GM21619 (cell line): ENCODE data around the gene RGS11.
"Not testable (repeated sequence)": the region's sequence is repeated elsewhere in the genome, so short reads cannot be mapped to it uniquely, and the experiment has no call there.

ENCODE experiments used
- ATAC-seq: cut with Tn5 transposase; IDR thresholded peaks from one replicate; pipeline ENCODE4 v1.9.1; 2021; ENCODE audit not compliant: unreplicated experiment

The RGS11 gene

DNA sequence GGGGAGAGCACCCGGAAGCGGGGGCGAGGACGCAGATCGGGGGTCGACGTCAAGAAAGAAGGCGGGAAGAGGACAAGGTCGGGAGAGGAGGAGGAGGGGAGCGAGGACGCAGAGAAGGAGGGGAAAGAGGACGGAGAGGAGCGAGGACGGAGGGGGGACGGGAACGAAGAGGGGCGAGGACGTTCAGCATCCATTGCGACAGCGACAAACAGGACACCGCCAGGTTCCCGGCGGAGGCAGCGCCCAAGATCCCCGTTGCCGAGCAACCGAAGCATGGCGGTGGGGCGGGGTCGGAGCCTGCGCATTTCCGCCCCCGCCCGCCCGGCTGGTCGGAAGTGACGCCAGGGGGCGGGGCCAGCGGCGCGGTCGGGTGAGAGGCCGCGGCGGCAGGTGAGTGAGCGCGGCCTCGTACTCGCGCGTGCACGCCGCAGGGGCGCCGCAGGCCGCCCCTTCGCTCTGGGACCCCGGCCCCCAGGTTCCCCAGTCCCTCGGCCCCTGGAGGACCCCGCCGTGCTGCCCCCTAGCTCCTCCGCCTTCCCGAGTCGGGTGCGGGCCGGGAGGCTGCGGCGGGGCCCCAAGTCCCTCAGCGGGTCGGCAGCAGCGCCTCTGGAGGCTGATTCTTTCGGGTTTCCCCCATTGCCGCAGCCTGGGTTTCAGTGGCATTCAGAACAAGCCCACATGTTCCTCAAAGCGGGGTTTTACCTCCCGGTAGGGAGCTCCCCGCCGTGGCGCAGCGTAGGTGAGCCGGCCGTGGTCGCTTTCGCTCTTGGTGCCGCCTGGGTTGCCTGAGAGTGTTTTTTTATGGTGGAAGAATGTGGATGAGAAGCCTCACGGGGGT lies 41.1 kb downstream of the RGS11 start, which contains the start of gene FAM234A:
TSS of gene FAM234A (plus strand) at position 354 of the 838 bp plus-strand sequence. CDS start 19,593 bp downstream, outside the sequence.
- ATAC-seq: peak; percentile 86

DNA sequence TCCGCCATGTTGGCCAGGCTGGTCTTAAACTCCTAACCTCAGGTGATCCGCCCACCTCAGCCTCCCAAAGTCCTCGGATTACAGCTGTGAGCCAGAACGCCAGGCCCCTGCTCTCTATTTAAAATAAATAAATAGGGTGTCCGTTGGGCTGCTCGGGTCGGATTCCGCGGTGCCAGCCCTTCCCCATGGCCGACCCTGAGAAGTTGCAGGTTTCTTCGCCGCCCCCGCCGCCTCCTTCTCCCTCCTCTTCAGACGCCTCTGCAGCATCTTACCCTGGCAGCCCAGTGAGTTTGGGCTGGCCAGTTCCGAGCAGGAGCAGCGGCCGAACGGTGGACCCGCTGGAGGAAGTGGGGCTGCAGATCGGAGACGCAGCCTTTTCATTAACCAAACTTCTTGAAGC lies 44.8 kb downstream of the RGS11 start:
- ATAC-seq: no peak

DNA sequence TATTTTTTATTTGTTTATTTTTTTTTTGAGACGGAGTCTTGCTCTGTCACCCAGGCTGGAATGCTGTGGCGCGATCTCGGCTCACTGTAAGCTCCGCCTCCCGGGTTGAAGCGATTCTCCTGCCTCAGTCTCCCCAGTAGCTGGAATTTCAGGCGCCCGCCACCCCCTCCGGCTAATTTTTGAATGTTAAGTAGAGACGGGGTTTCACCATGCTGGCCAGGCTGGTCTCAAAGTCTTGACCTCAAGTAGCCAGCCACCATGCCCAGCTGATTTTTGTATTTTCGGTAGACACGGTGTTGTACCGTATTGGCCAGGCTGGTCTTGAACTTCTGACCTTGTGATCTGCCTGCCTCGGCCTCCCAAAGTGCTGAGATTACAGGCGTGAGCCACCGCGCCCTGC lies 45.4 kb downstream of the RGS11 start:
- ATAC-seq: not testable (repeated sequence)

DNA sequence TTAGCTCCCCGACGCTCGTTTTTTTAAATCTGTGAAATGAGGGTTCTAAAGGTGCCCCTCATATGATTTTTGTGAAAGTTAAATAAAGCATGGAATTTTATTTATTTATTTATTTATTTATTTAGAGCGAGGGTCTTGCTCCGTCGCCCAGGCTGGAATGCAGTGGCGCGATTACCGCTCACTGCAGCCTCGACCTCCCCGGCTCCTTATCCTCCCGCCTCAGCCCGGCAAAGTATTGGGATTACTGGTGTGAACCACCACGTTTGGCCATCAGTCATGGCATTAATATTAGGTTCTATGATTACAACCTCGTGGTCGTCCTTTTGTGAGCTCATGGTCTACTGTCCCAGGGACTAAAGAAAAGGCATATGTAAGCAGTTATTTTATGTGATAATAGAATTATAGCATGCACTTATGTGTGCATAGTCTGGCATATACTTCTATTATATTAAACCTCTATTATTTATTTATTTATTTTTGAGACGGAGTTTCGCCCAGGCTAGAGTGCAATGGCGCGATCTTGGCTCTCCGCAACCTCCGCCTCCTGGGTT lies 45.9 kb downstream of the RGS11 start:
- ATAC-seq: no peak

DNA sequence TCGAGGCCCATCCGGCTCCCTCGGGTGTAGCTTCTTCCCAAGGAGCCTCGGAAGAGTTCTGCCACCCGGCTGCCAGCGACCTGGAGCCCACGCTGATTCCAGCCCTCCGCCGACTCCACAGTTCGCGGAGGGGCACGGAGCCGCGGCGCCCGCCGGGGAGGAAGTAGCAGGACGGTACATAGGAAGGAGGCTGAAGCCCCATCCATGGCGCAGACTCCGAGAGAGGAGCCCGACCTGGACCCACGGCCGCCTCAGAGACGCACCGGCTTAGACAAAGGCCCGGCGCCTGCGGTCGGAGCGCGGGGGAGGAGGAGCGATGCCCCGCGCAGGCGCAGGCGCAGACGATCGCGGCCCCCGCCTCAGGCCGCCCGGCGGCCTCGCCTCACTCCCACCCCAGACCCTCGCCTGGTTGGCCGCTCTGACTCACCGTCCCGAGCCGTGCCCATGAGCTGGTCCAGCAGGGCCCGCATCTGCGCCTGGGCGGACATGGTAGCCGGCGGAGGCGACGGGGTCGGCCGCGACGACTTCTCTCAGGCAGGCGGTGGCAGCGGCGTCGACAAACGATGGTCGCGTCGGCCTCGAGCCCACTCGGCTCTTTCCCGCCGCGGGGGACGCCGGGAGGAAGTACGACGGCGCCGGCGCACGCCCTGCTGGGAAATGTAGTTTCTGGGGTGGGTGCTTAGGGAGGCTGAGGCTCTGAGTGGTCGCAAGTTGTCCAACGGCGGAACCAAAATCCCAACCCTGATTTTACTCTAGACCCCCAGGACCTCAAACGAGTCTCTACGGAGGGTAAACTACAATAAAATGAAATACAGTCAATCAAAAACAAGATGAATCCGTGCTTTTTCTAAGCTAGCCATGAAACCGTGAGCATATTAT lies 46.7 kb downstream of the RGS11 start, which contains the start of gene LUC7L:
TSS of gene LUC7L (minus strand) at position 598 of the 879 bp plus-strand sequence. CDS start at position 488, 110 bp downstream.
- ATAC-seq: peak; percentile 75

DNA sequence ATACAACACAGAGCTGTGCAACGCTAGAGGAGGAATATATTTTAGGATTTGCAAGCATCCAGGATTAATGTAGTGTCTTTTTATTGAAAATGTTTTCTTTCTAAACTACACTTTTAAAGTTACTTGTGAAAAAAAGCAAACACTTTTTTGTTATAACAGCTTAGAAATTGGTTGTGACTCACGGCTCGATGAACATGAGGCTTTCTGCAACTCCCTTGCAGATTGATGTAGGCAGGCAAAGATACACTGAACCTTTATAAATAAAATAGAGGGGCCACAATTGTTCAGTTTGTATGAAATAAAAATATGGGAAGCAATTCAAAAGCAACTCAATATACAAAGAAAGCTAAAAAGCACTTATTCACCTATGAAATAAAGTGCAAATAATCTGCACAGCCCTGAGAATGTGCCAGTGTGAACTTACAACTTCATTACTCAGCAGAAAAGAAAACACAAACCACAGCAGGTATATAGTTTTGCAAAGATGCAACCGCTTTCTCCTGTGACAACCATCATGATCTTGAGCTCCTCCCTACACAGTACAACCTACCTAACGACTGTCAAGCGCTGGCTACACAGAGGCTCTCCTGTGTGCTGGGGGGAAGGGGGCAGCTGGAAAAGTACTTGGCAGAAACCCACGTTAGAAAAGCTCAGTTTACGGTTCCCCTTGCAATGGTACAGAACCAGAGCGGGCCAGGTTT lies 47.4 kb downstream of the RGS11 start:
- ATAC-seq: no peak

DNA sequence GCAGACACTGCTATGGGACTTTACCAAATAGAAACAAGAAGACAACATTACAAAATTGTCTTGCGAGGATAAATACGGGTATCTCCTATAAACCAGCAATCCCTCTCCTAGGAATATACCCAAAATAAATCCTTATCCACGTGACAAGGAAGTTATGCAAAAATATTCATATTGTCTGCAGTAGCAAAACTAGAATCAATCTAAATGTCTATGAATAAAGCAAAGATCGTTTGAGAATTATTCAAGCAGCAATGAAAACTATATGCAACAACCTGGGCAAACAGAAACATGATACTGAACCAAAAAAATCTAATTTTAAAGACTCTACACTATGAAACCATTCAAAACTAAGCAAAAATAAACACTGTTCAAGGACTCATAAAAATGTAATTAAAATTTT lies 55.7 kb downstream of the RGS11 start:
- ATAC-seq: no peak
